ENCODE data around the gene PLXDC1. TPM values are rescaled to one million over a fixed set of nuclear protein-coding genes. Genes with fewer than 3 reads are reported as not detected.
A peak's percentile ranks its signal among the peaks of the same experiment; 100 is the strongest.

PLXDC1 gene
- total RNA-seq, 1 experiment from 2014 or later, result 0.52 TPM

DNA sequence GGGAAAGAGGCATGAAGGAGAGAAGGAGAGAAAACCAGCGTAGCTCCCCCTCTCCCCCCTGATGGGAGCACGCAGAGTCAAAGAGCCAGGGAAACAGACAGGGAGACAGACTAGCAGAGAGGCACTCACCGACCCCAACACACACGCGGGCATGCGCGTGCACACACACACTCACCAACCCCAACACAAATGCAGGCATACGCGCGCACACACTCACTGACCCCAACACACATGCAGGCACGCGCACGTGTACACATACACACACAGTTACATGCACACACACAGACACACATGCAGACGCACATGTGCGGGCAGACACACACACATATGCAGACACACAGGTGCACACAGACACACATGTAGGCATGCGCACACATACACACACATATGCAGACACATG lies 41.5 kb upstream of the PLXDC1 start:
- Mint-ChIP-seq H3K4me3 (ENCODE audit: low read depth, unreplicated experiment) (no peak overlapping the region), H3K4me1 (ENCODE audit: low read depth, unreplicated experiment) (peaks cover 1% of the 10 kb centered on the region), H3K36me3 (ENCODE audit: insufficient read depth, unreplicated experiment) (peaks cover 31% of the 10 kb centered on the region), H3K9me3 (ENCODE audit: low read depth, unreplicated experiment) (no peaks in the 10 kb centered on the region), H3K27ac (ENCODE audit: unreplicated experiment) (no peak overlapping the region), H3K27me3 (ENCODE audit: unreplicated experiment) (no peaks in the 10 kb centered on the region)
- CTCF ChIA-PET, result interaction anchor here (0.6 to 4.0 kb wide), 7 partner anchors 14 to 348 kb away, joined by 3 to 26 read pairs (median 3); no protein-coding TSS in a partner anchor
- BruUV-seq (replicated peaks), result no TSS peak
- TF ChIP-seq, protein P1, sequence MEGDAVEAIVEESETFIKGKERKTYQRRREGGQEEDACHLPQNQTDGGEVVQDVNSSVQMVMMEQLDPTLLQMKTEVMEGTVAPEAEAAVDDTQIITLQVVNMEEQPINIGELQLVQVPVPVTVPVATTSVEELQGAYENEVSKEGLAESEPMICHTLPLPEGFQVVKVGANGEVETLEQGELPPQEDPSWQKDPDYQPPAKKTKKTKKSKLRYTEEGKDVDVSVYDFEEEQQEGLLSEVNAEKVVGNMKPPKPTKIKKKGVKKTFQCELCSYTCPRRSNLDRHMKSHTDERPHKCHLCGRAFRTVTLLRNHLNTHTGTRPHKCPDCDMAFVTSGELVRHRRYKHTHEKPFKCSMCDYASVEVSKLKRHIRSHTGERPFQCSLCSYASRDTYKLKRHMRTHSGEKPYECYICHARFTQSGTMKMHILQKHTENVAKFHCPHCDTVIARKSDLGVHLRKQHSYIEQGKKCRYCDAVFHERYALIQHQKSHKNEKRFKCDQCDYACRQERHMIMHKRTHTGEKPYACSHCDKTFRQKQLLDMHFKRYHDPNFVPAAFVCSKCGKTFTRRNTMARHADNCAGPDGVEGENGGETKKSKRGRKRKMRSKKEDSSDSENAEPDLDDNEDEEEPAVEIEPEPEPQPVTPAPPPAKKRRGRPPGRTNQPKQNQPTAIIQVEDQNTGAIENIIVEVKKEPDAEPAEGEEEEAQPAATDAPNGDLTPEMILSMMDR (IDR thresholded peaks at IDR 0.05; ENCODE audit: unreplicated experiment), result no peak
- no peak for DNase-seq
- intact Hi-C loops (cut with micrococcal nuclease; ENCODE audit: unreplicated experiment), result no loop called here

DNA sequence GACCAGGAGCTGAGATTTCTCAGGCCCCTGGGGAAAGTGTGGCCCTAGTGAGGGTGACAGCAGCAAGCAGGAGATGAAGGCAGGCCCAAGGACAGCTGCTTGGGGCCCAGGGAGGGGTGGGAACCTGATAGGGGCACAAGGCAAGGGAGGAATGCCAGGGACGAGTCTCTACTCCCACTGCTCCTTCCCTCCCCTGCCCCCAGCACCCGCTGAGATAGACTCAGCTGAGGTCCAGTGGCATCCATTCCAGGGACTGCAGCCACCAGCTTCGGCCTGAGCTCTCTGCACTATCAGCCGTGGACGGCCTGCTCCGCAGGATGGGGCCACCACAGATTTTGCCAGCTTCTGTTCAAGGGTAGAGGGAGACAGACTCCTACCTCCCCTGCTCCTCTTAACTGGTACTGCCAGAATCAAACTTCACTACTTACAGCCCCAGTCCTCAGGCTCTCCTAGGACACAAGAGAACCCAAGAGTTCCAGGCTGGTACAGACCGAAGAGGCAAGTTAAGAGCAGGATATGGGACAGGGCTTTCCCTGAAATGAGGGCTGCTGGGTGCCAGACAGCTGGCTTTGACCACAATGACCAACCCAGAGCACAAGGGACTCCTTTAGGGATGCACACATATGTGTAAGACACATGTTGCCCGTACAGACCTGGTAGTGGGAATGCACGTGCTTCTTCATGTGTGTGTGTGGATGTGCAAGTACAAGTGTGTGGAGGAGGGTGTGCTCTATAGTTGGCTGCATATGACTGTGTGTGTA lies 40.5 kb upstream of the PLXDC1 start:
- Mint-ChIP-seq H3K27me3 (ENCODE audit: unreplicated experiment) (no peaks in the 10 kb centered on the region), H3K9me3 (ENCODE audit: low read depth, unreplicated experiment) (no peaks in the 10 kb centered on the region), H3K36me3 (ENCODE audit: insufficient read depth, unreplicated experiment) (peaks cover 31% of the 10 kb centered on the region), H3K4me3 (ENCODE audit: low read depth, unreplicated experiment) (no peak overlapping the region), H3K27ac (ENCODE audit: unreplicated experiment) (no peak overlapping the region), H3K4me1 (ENCODE audit: low read depth, unreplicated experiment) (no peaks in the 10 kb centered on the region)
- no peak for DNase-seq
- intact Hi-C loops (cut with micrococcal nuclease; ENCODE audit: unreplicated experiment), result no loop called here
- TF ChIP-seq, protein P1 (IDR thresholded peaks at IDR 0.05; ENCODE audit: unreplicated experiment), result no peak
- CTCF ChIA-PET, result interaction anchor here (0.6 to 4.0 kb wide), 7 partner anchors 8 to 53 kb away, joined by 3 to 26 read pairs (median 3); partner anchors contain the start of gene RPL19
- BruUV-seq (replicated peaks), result no TSS peak

GRCh38 chr17:39187152-39187830 lies 35.9 kb upstream of the PLXDC1 start:
- Mint-ChIP-seq H3K4me1 (ENCODE audit: low read depth, unreplicated experiment) (no peaks in the 10 kb centered on the region), H3K4me3 (ENCODE audit: low read depth, unreplicated experiment) (no peak overlapping the region), H3K27ac (ENCODE audit: unreplicated experiment) (no peak overlapping the region), H3K27me3 (ENCODE audit: unreplicated experiment) (no peaks in the 10 kb centered on the region), H3K9me3 (ENCODE audit: low read depth, unreplicated experiment) (no peaks in the 10 kb centered on the region), H3K36me3 (ENCODE audit: insufficient read depth, unreplicated experiment) (peaks cover 28% of the 10 kb centered on the region)
- CTCF ChIA-PET, result interaction anchor here (0.6 to 2.3 kb wide), 6 partner anchors 8 to 1772 kb away, joined by 3 to 8 read pairs (median 5); no protein-coding TSS in a partner anchor
- TF ChIP-seq, protein P1 (IDR thresholded peaks at IDR 0.05; ENCODE audit: unreplicated experiment), result no peak
- DNase-seq, result peak; percentile 81
- intact Hi-C loops (cut with micrococcal nuclease; ENCODE audit: unreplicated experiment), result no loop called here
- no TSS peak for BruUV-seq (replicated peaks)

GRCh38 chr17:39186481-39187002 lies 35.1 kb upstream of the PLXDC1 start:
- BruUV-seq (replicated peaks), result no TSS peak
- CTCF ChIA-PET, result interaction anchor here (0.5 to 2.3 kb wide), 10 partner anchors 9 to 1771 kb away, joined by 3 to 8 read pairs (median 4); partner anchors contain the start of genes CACNB1 and RPL19
- TF ChIP-seq, protein P1 (IDR thresholded peaks at IDR 0.05; ENCODE audit: unreplicated experiment), result no peak

More at GRCh38 chr17:39186481-39187002, 35.1 kb upstream of the PLXDC1 start:
- Mint-ChIP-seq H3K27me3 (ENCODE audit: unreplicated experiment) (no peaks in the 10 kb centered on the region), H3K27ac (ENCODE audit: unreplicated experiment) (no peak overlapping the region), H3K4me1 (ENCODE audit: low read depth, unreplicated experiment) (no peaks in the 10 kb centered on the region), H3K9me3 (ENCODE audit: low read depth, unreplicated experiment) (no peaks in the 10 kb centered on the region), H3K4me3 (ENCODE audit: low read depth, unreplicated experiment) (no peak overlapping the region), H3K36me3 (ENCODE audit: insufficient read depth, unreplicated experiment) (peaks cover 28% of the 10 kb centered on the region)
- DNase-seq, result no peak
- intact Hi-C loops (cut with micrococcal nuclease; ENCODE audit: unreplicated experiment), result no loop called here
